Central memory CD8-positive, alpha-beta T cell (primary cell): ENCODE results near the gene IL10RB.
"Not testable (repeated sequence)": the region's sequence is repeated elsewhere in the genome, so short reads cannot be mapped to it uniquely, and the experiment has no call there.

Source experiments
- ATAC-seq: fragments of 150-1000 bp; cut with Tn5 transposase; replicated peaks from 2 replicates; pipeline ENCODE4 v1.10.0; 2022; ENCODE audit warnings: mild to moderate bottlenecking, moderate FRiP score, moderate number of reproducible peaks; ENCODE audit not compliant: poor library complexity, severe bottlenecking; ENCODE audit errors: extremely low read depth
- DNase-seq, 2 donors: peaks; one replicate each; pipeline ENCODE4 v3.0.0; 2021; ENCODE audit warnings: low spot score in 2 of 2
- H3K27ac Mint-ChIP-seq: one replicate; pipeline ENCODE4 v1.8.0; 2022; ENCODE audit warnings: low read depth, mild to moderate bottlenecking, moderate library complexity, mixed read lengths
- H3K27me3 Mint-ChIP-seq: one replicate; pipeline ENCODE4 v1.8.0; 2022; ENCODE audit warnings: mixed read lengths
- H3K36me3 Mint-ChIP-seq: one replicate; pipeline ENCODE4 v1.8.0; 2022; ENCODE audit warnings: mild to moderate bottlenecking, moderate library complexity, mixed read lengths; ENCODE audit not compliant: insufficient read depth
- H3K4me1 Mint-ChIP-seq: one replicate; pipeline ENCODE4 v1.8.0; 2022; ENCODE audit warnings: mixed read lengths
- H3K4me3 Mint-ChIP-seq: one replicate; pipeline ENCODE4 v1.8.0; 2022; ENCODE audit warnings: mild to moderate bottlenecking, moderate library complexity, mixed read lengths
- H3K9me3 Mint-ChIP-seq: one replicate; pipeline ENCODE4 v1.8.0; 2022; ENCODE audit warnings: mixed read lengths

The IL10RB gene

GRCh38 chr21:33245289-33245918 is 20.8 kb upstream of the IL10RB start:
- H3K27me3 Mint-ChIP-seq, result no peaks in the 10 kb centered on the region
- H3K27ac Mint-ChIP-seq, result peak overlapping the region; percentile 91
- DNase-seq (no peak), ATAC-seq (no peak)
- no peaks in the 10 kb centered on the region for H3K9me3 Mint-ChIP-seq
- H3K36me3 Mint-ChIP-seq, result peaks cover 65% of the 10 kb centered on the region
- peak overlapping the region; percentile 71 for H3K4me3 Mint-ChIP-seq
- H3K4me1 Mint-ChIP-seq, result peaks cover 51% of the 10 kb centered on the region

GRCh38 chr21:33246506-33246905 is 19.7 kb upstream of the IL10RB start:
- Mint-ChIP-seq H3K4me3 (no peak overlapping the region), H3K36me3 (peaks cover 76% of the 10 kb centered on the region), H3K27ac (no peak overlapping the region), H3K4me1 (peaks cover 58% of the 10 kb centered on the region), H3K27me3 (no peaks in the 10 kb centered on the region), H3K9me3 (no peaks in the 10 kb centered on the region)
- no peak for DNase-seq
- ATAC-seq, result no peak

GRCh38 chr21:33246963-33247362 is 19.2 kb upstream of the IL10RB start:
- no peak overlapping the region for H3K27ac Mint-ChIP-seq
- H3K4me1 Mint-ChIP-seq, result peaks cover 53% of the 10 kb centered on the region
- H3K9me3 Mint-ChIP-seq, result no peaks in the 10 kb centered on the region
- H3K36me3 Mint-ChIP-seq, result peaks cover 79% of the 10 kb centered on the region
- H3K27me3 Mint-ChIP-seq, result no peaks in the 10 kb centered on the region
- no peak for ATAC-seq
- no peak for DNase-seq
- H3K4me3 Mint-ChIP-seq, result no peak overlapping the region

- DNase-seq (no peak), ATAC-seq (no peak)
- Mint-ChIP-seq H3K27ac (peak overlapping the region; percentile 89), H3K4me3 (no peak overlapping the region), H3K36me3 (peaks cover 81% of the 10 kb centered on the region), H3K27me3 (no peaks in the 10 kb centered on the region), H3K4me1 (peaks cover 49% of the 10 kb centered on the region), H3K9me3 (no peaks in the 10 kb centered on the region)
Measured at GRCh38 chr21:33247599-33247998, 18.6 kb upstream of the IL10RB start.

GRCh38 chr21:33249331-33250002 is 16.7 kb upstream of the IL10RB start:
- no peak for DNase-seq
- Mint-ChIP-seq H3K27ac (peak overlapping the region; percentile 89), H3K4me1 (peaks cover 43% of the 10 kb centered on the region), H3K27me3 (no peaks in the 10 kb centered on the region), H3K9me3 (no peaks in the 10 kb centered on the region), H3K36me3 (peaks cover 85% of the 10 kb centered on the region), H3K4me3 (no peak overlapping the region)
- ATAC-seq, result no peak

- H3K27me3 Mint-ChIP-seq, result no peaks in the 10 kb centered on the region
- DNase-seq (no peak), ATAC-seq (no peak)
- peaks cover 79% of the 10 kb centered on the region for H3K36me3 Mint-ChIP-seq
- H3K4me1 Mint-ChIP-seq, result peaks cover 34% of the 10 kb centered on the region
- H3K27ac Mint-ChIP-seq, result peak overlapping the region; percentile 89
- no peak overlapping the region for H3K4me3 Mint-ChIP-seq
- no peaks in the 10 kb centered on the region for H3K9me3 Mint-ChIP-seq
Measured at GRCh38 chr21:33251119-33251518, 15.0 kb upstream of the IL10RB start.

GRCh38 chr21:33253382-33253781 is 12.8 kb upstream of the IL10RB start:
- H3K4me3 Mint-ChIP-seq, ATAC-seq, H3K27me3 Mint-ChIP-seq, H3K9me3 Mint-ChIP-seq, H3K27ac Mint-ChIP-seq, DNase-seq: not testable (repeated sequence)
- Mint-ChIP-seq H3K36me3 (peaks cover 68% of the 10 kb centered on the region), H3K4me1 (peaks cover 26% of the 10 kb centered on the region)

GRCh38 chr21:33254766-33255165 is 11.4 kb upstream of the IL10RB start:
- no peaks in the 10 kb centered on the region for H3K27me3 Mint-ChIP-seq
- H3K9me3 Mint-ChIP-seq, result no peaks in the 10 kb centered on the region
- H3K27ac Mint-ChIP-seq, result no peak overlapping the region
- H3K4me1 Mint-ChIP-seq, result peaks cover 30% of the 10 kb centered on the region
- ATAC-seq, result no peak
- peaks cover 60% of the 10 kb centered on the region for H3K36me3 Mint-ChIP-seq
- no peak for DNase-seq
- H3K4me3 Mint-ChIP-seq, result no peak overlapping the region

GRCh38 chr21:33255404-33255803 is 10.8 kb upstream of the IL10RB start:
- H3K27ac Mint-ChIP-seq, result no peak overlapping the region
- no peak overlapping the region for H3K4me3 Mint-ChIP-seq
- H3K27me3 Mint-ChIP-seq, result no peaks in the 10 kb centered on the region
- ATAC-seq (no peak), DNase-seq (no peak)
- peaks cover 56% of the 10 kb centered on the region for H3K36me3 Mint-ChIP-seq
- no peaks in the 10 kb centered on the region for H3K9me3 Mint-ChIP-seq
- peaks cover 31% of the 10 kb centered on the region for H3K4me1 Mint-ChIP-seq

GRCh38 chr21:33256019-33256418 is 10.1 kb upstream of the IL10RB start:
- H3K4me3 Mint-ChIP-seq, result no peak overlapping the region

GRCh38 chr21:33257094-33257803 is 8.9 kb upstream of the IL10RB start:
- Mint-ChIP-seq H3K27ac (no peak overlapping the region), H3K36me3 (peaks cover 40% of the 10 kb centered on the region), H3K4me1 (peaks cover 22% of the 10 kb centered on the region), H3K27me3 (no peaks in the 10 kb centered on the region), H3K9me3 (no peaks in the 10 kb centered on the region), H3K4me3 (no peak overlapping the region)
- ATAC-seq, result no peak
- no peak for DNase-seq

More at GRCh38 chr21:33256019-33256418, 10.1 kb upstream of the IL10RB start:
- no peaks in the 10 kb centered on the region for H3K27me3 Mint-ChIP-seq
- ATAC-seq (no peak), DNase-seq (no peak)
- peak overlapping the region; percentile 78 for H3K27ac Mint-ChIP-seq
- peaks cover 25% of the 10 kb centered on the region for H3K4me1 Mint-ChIP-seq
- peaks cover 50% of the 10 kb centered on the region for H3K36me3 Mint-ChIP-seq
- no peaks in the 10 kb centered on the region for H3K9me3 Mint-ChIP-seq

- Mint-ChIP-seq H3K27ac (no peak overlapping the region), H3K4me3 (no peak overlapping the region), H3K9me3 (no peaks in the 10 kb centered on the region), H3K27me3 (no peaks in the 10 kb centered on the region), H3K36me3 (peaks cover 32% of the 10 kb centered on the region), H3K4me1 (peaks cover 17% of the 10 kb centered on the region)
- ATAC-seq (no peak), DNase-seq (no peak)
Measured at GRCh38 chr21:33258475-33258874, 7.7 kb upstream of the IL10RB start.

GRCh38 chr21:33259428-33259827 is 6.7 kb upstream of the IL10RB start:
- Mint-ChIP-seq H3K27me3 (no peaks in the 10 kb centered on the region), H3K36me3 (peaks cover 36% of the 10 kb centered on the region), H3K4me3 (no peak overlapping the region), H3K4me1 (peaks cover 17% of the 10 kb centered on the region), H3K9me3 (no peaks in the 10 kb centered on the region), H3K27ac (no peak overlapping the region)
- ATAC-seq (no peak), DNase-seq (no peak)
